IPS DF 4.7 (cell line): ENCODE data around the gene ZNF148.
"Not testable (repeated sequence)": the region's sequence is repeated elsewhere in the genome, so short reads cannot be mapped to it uniquely, and the experiment has no call there.

Source experiments
- DNase-seq: peaks from one replicate; pipeline ENCODE4 v3.0.0-alpha.2; 2013; ENCODE audit warnings: low spot score; ENCODE audit errors: extremely low read depth

ZNF148 gene

GRCh38 chr3:125375950-125376679 is 990 bp upstream of the ZNF148 start:
- no peak for DNase-seq

- no peak for DNase-seq
Observed at GRCh38 chr3:125374501-125374995, 577 bp downstream of the ZNF148 start.

GRCh38 chr3:125367403-125368230 is 7.5 kb downstream of the ZNF148 start:
- no peak for DNase-seq

GRCh38 chr3:125366132-125366531 is 9.0 kb downstream of the ZNF148 start:
- DNase-seq: no peak

GRCh38 chr3:125359700-125360099 is 15.4 kb downstream of the ZNF148 start:
- no peak for DNase-seq

GRCh38 chr3:125358923-125359322 is 16.2 kb downstream of the ZNF148 start:
- DNase-seq: no peak

- DNase-seq: no peak
Observed at GRCh38 chr3:125357837-125358236, 17.3 kb downstream of the ZNF148 start.

- no peak for DNase-seq
Observed at GRCh38 chr3:125357032-125357658, 18.0 kb downstream of the ZNF148 start.

GRCh38 chr3:125356140-125357026 is 18.7 kb downstream of the ZNF148 start:
- no peak for DNase-seq

- no peak for DNase-seq
Observed at GRCh38 chr3:125353659-125354058, 21.5 kb downstream of the ZNF148 start.

- DNase-seq: no peak
Observed at GRCh38 chr3:125353128-125353527, 22.0 kb downstream of the ZNF148 start.

- no peak for DNase-seq
Observed at GRCh38 chr3:125351814-125352456, 23.2 kb downstream of the ZNF148 start.

- DNase-seq: no peak
Observed at GRCh38 chr3:125351152-125351551, 24.0 kb downstream of the ZNF148 start.

GRCh38 chr3:125350597-125350996 is 24.5 kb downstream of the ZNF148 start:
- DNase-seq: no peak

- no peak for DNase-seq
Observed at GRCh38 chr3:125349556-125350165, 25.5 kb downstream of the ZNF148 start.

GRCh38 chr3:125349055-125349454 is 26.1 kb downstream of the ZNF148 start:
- DNase-seq: no peak

- DNase-seq: not testable (repeated sequence)
Observed at GRCh38 chr3:125343367-125343766, 31.8 kb downstream of the ZNF148 start.

GRCh38 chr3:125340121-125340520 is 35.0 kb downstream of the ZNF148 start:
- no peak for DNase-seq

GRCh38 chr3:125337506-125337905 is 37.6 kb downstream of the ZNF148 start:
- DNase-seq: no peak
